Skeletal muscle satellite cell (primary cell): ENCODE results near the gene AOPEP.
"Not testable (repeated sequence)": the region's sequence is repeated elsewhere in the genome, so short reads cannot be mapped to it uniquely, and the experiment has no call there.

Source experiments
- H3K27me3 ChIP-seq: 2 replicates; pipeline ENCODE4 v1.7.0; 2013; ENCODE audit warnings: low read length; ENCODE audit not compliant: control insufficient read depth, insufficient read depth
- H3K36me3 ChIP-seq: 2 replicates; pipeline ENCODE4 v1.7.0; 2013; ENCODE audit warnings: mild to moderate bottlenecking, control low read depth, low read length; ENCODE audit not compliant: insufficient read depth
- H3K4me1 ChIP-seq: 2 replicates; pipeline ENCODE4 v1.7.0; 2013; ENCODE audit warnings: low read length; ENCODE audit not compliant: control insufficient read depth, insufficient read depth
- H3K4me2 ChIP-seq: 2 replicates; pipeline ENCODE4 v1.7.0; 2013; ENCODE audit warnings: mild to moderate bottlenecking, low read length
- H3K4me3 ChIP-seq: 2 replicates; pipeline ENCODE4 v1.7.0; 2013; ENCODE audit warnings: low read length
- H3K9ac ChIP-seq: 2 replicates; pipeline ENCODE4 v1.7.0; 2013; ENCODE audit warnings: mild to moderate bottlenecking, low read depth, low read length, moderate library complexity
- H3K9me3 ChIP-seq: replicated peaks from 2 replicates; pipeline ENCODE4 v1.7.0; 2013; ENCODE audit warnings: mild to moderate bottlenecking, control low read depth, low read length

The AOPEP gene

DNA sequence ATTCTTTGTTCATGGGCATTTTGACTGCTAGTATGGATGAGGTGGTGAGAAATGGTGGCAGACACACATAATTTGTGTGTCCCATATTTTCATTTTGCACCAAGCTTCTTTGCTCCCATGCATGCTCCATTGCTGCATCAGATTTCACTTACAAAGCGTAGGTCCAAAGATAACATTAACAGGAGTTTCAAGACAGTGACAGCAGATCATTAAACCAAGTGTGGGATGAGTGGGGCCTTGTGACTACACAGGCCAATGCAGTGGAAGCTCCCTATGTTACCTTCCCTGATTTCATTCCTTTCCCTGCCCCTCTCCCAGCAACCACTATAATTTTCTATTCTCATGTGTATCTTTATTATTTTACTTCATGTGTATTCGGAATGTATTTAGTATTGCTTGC is 142.0 kb downstream of the AOPEP start:
- H3K9ac ChIP-seq, result peak overlapping the region; percentile 65
- no peaks in the 10 kb centered on the region for H3K9me3 ChIP-seq
- H3K27me3 ChIP-seq, result no peaks in the 10 kb centered on the region
- peak overlapping the region; percentile 40 for H3K4me2 ChIP-seq
- H3K4me1 ChIP-seq, result peaks cover 92% of the 10 kb centered on the region
- no peaks in the 10 kb centered on the region for H3K36me3 ChIP-seq
- H3K4me3 ChIP-seq, result no peak overlapping the region

DNA sequence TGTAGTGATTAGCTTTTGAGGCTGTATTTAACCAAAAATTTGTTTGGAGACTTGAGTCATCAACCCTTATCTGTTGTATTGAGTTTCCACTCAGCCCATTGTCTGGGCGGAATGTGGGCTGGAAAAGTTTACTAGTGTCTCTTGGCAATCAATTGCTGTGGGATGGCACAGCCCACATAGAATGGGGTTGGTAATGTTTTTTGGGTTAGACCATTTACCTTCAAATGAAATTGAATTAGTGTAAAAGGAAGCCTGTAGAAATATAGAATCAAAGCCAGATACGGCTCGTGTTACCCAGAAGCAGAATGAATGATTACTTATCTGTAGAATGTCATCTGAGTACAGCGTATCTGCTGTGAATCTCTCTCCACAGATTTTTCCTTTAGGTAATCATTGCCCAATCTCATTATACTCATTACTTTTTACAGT is 142.9 kb downstream of the AOPEP start:
- peaks cover 92% of the 10 kb centered on the region for H3K4me1 ChIP-seq
- H3K9ac ChIP-seq, result peak overlapping the region; percentile 12
- H3K27me3 ChIP-seq, result no peaks in the 10 kb centered on the region
- H3K9me3 ChIP-seq, result no peaks in the 10 kb centered on the region
- no peak overlapping the region for H3K4me2 ChIP-seq
- H3K4me3 ChIP-seq, result no peak overlapping the region
- H3K36me3 ChIP-seq, result no peaks in the 10 kb centered on the region

DNA sequence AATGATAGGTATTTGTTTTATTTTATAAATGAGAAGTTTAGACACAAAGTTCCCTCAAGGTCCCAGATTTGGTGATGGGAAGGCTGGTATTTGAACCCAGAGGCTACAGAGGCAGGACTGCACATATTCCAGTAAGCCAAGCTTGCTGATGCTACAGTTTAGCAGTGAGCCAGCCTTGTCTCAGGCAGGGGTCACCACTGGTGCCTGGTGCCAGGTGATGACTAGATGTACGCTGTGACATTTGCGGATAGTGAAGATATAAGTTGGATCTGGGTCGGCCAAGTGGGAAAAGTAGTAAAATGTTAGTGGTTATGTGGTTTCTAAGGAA is 143.9 kb downstream of the AOPEP start:
- Histone ChIP-seq H3K4me2 (no peak overlapping the region), H3K9ac (no peak overlapping the region), H3K27me3 (no peaks in the 10 kb centered on the region), H3K9me3 (no peaks in the 10 kb centered on the region), H3K4me1 (peaks cover 91% of the 10 kb centered on the region), H3K36me3 (no peaks in the 10 kb centered on the region), H3K4me3 (no peak overlapping the region)

DNA sequence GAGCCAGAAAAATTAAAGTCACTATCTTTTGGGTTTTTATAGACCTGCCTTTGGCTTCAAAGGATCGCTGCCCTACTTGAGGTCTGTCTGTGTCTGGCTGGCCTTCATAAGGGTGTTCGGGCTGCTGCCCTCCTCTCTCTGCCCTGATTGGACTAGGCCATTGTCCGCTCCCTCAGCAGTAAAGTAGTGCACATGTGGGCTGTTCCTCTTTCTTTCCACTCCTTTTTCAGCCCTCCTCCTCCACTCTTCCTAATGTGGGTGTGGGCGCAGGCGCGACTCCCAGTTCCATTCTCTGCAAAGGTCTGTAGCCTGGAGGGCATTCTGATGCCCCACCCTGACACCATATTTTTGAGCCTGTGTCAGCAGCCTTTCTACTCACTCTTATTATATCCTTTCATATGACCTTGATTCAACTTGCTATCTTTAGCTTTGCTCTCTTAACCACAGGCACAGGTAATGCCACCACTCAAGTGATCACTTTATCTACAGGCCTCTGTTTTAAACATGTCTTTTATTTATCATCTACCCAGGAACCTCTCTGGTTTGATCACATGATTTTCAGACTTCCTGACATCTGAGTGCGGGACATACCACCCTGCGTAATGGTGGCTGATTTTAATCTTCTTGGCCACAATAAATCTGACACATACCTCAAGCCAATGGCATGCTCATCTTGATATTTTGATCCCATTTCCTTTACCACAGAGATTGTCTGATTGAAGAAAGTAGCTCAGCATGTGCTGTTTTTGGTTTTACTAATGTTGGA is 144.5 kb downstream of the AOPEP start:
- H3K9me3 ChIP-seq, result no peaks in the 10 kb centered on the region
- H3K4me2 ChIP-seq, result no peak overlapping the region
- H3K36me3 ChIP-seq, result no peaks in the 10 kb centered on the region
- no peaks in the 10 kb centered on the region for H3K27me3 ChIP-seq
- H3K4me1 ChIP-seq, result peaks cover 91% of the 10 kb centered on the region
- H3K4me3 ChIP-seq, result no peak overlapping the region
- H3K9ac ChIP-seq, result no peak overlapping the region

DNA sequence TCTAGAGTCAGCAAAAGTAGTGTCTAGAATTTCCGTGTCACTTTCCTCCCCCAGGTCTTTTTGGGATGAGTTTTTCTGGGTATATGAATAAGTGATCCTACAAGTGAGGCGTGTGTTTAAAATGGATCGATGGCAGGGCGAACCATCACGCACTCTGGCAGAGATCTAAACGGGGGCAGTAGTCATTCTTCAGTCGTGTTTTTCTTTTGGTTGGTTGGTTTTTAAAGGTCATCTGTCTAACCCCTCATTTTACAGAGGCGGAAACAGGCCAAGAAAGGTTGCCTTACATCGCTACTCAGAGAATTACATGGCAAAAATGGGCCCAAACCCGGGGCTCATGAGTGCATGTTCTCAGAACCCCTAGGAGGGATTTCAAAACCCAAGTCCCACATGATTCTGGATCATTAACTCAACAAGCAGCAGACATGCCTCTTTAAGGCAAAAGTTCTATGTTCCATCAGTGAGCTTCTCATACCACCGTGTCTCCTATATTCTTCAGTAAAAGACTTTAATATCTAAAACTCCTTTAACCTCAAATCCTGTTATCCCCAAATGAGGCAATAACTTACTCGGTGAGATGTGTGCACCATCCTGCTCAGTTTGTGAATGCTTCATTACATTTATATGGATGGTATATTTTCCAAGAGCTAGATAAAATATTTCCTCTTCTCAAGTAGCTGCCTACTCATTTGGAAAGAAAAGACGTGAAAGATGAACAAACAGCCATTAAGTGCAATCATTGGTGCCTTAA is 145.8 kb downstream of the AOPEP start:
- no peaks in the 10 kb centered on the region for H3K9me3 ChIP-seq
- H3K27me3 ChIP-seq, result no peaks in the 10 kb centered on the region
- H3K4me1 ChIP-seq, result peaks cover 79% of the 10 kb centered on the region
- no peak overlapping the region for H3K4me2 ChIP-seq
- no peaks in the 10 kb centered on the region for H3K36me3 ChIP-seq
- H3K4me3 ChIP-seq, result no peak overlapping the region
- H3K9ac ChIP-seq, result peak overlapping the region; percentile 73

DNA sequence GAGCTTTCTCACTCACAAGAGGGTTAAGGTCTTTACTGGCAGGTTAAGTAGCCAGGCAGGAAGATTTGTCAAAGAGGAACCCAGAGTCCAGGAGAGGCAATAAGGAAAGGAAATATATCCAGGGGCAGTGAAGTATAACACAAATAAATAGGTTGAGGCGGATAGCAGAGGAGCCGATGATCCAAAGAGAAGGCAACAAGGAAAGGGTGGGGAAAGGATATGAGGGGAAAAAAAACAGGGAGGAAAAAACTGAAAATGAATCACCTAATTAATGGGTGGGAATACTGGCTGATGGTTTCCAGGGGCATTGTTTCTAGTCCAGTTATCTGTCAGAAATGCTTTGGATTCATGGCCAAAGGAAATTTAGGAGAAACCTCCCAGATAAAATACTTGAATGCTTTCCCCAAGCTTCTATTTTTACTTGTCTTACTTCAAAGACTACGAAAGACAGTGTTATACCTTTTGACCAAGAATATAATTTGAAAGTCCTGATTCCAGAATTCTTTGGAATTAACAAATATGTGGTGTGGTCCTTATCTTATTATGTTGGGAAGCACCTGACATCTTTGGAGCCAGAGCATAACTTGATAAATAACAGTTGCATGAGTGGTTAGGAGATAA is 146.5 kb downstream of the AOPEP start:
- Histone ChIP-seq H3K4me3 (no peak overlapping the region), H3K9me3 (no peaks in the 10 kb centered on the region), H3K4me1 (peaks cover 75% of the 10 kb centered on the region), H3K36me3 (no peaks in the 10 kb centered on the region), H3K9ac (peak overlapping the region; percentile 73), H3K4me2 (no peak overlapping the region), H3K27me3 (no peaks in the 10 kb centered on the region)

DNA sequence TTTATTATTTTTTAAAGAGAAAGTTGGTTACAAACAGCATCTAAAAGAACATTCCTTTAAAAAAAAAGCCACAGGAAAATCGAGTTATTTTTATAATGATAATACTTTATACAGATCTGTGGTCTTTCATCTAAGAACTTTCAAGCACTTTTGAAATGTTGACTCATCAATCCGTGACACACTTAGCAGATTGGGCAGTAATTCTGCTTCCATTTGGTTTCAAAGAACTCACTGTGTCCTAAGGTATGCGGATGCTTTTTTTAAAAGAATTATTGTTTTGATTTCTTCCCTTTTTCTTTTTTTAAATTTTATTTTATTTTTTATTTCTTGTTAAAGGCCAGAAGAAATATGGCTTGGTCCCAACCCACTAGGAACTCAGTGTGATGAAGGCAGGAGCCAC is 147.8 kb downstream of the AOPEP start:
- H3K9ac ChIP-seq, result peak overlapping the region; percentile 73
- H3K4me1 ChIP-seq, result peaks cover 76% of the 10 kb centered on the region

DNA sequence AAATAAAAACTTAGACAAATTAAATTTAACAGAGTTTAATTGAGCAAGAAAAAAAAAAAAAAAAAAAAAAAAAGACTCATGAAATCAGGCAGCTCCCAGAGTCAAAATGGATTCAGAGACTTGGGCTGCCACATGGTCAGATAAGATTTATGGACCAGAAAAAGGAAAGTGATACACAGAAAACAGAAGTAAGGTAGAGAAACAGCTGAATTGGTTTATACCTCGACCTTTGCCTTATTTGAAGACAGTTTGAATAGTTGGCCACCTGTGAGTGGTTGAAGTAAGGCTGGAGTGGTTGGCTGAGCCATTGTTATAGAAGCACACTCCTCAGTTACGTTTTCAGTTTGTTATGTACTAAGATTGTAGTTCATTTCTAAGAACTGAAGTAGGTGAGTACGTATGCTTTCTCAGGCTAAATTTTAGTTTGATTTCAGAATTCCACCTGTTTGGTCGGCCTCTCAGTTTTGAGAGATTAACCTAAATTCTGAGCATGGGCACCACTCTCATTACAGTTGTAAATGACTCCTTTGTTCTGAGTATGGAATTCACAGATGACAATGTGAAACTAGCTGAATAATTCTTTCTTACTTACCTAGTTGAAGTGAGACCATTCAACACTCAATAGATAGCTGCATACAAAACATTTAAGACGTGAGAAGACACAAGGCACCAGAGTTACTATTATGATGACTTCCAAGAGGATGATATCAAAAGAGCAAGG is 149.0 kb downstream of the AOPEP start:
- H3K4me2 ChIP-seq, result no peak overlapping the region
- no peak overlapping the region for H3K4me3 ChIP-seq
- peak overlapping the region; percentile 73 for H3K9ac ChIP-seq
- H3K36me3 ChIP-seq, result no peaks in the 10 kb centered on the region
- no peaks in the 10 kb centered on the region for H3K27me3 ChIP-seq
- peaks cover 67% of the 10 kb centered on the region for H3K4me1 ChIP-seq
- no peaks in the 10 kb centered on the region for H3K9me3 ChIP-seq

More for the DNA sequence above, 147.8 kb downstream of the AOPEP start:
- no peak overlapping the region for H3K4me3 ChIP-seq
- H3K27me3 ChIP-seq, result no peaks in the 10 kb centered on the region
- peak overlapping the region; percentile 52 for H3K4me2 ChIP-seq
- no peaks in the 10 kb centered on the region for H3K9me3 ChIP-seq
- no peaks in the 10 kb centered on the region for H3K36me3 ChIP-seq

DNA sequence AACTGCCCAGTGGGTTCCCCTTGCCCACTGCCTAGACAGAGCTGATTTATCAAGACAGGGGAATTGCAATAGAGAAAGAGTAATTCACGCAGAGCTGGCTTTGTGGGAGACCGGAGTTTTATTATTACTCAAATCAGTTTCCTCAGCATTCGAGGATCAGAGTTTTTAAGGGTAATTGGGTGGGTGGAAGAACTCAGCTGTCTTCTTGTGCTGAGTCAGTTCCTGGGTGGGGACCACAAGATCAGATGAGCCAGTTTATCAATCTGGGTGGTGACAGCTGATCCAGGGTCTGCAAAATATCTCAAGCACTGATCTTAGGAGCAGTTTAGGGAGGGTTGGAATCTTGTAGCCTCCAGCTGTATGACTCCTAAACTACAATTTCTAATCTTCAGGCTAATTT is 152.3 kb downstream of the AOPEP start:
- not testable (repeated sequence) for H3K27me3 ChIP-seq

DNA sequence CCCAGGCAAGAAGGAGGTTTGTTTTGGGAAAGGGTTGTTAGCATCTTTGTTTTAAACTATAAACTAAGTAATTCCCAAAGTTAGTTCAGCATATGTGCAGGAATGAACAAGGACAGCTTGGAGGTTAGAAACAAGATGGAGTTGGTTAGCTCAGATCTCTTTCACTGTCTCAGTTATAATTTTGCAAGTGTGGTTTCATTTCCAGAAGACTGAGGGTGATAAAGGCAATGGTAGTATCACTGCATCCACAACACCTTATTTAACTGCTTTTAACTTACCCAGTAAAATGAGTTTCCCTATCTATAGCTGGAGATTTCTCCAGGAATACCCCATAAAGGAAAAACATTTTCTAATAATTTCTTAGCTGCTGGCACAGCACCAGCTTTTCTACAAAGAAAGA is 152.7 kb downstream of the AOPEP start:
- no peaks in the 10 kb centered on the region for H3K36me3 ChIP-seq
- H3K4me3 ChIP-seq, result no peak overlapping the region
- H3K4me2 ChIP-seq, result no peak overlapping the region
- peak overlapping the region; percentile 50 for H3K9ac ChIP-seq
- H3K27me3 ChIP-seq, result no peaks in the 10 kb centered on the region
- H3K4me1 ChIP-seq, result peaks cover 52% of the 10 kb centered on the region
- H3K9me3 ChIP-seq, result no peaks in the 10 kb centered on the region

More for the DNA sequence above, 152.3 kb downstream of the AOPEP start:
- H3K4me3 ChIP-seq, H3K36me3 ChIP-seq, H3K9me3 ChIP-seq: not testable (repeated sequence)
- Histone ChIP-seq H3K4me2 (peak overlapping the region; percentile 12), H3K9ac (peak overlapping the region; percentile 50), H3K4me1 (peaks cover 56% of the 10 kb centered on the region)

DNA sequence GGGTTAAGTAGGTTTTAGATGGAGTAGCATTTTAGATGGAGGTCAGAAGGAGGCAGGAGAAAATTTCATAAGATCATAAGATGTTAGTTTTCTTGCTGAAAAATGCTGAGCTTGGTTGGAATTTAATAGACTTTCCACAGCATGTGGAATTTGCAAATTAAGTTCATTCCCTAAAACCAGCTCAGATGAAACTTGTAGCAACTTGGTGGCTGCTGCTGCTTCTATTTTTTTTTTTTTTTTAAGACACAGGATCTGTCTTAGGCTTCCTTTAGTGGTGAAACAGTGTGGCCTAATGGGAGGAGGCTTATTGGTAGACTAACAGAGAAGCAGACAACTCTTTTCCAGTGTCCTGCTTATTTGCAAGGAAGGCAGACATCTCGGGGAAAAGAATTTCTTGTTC is 154.5 kb downstream of the AOPEP start:
- Histone ChIP-seq H3K36me3 (no peaks in the 10 kb centered on the region), H3K9ac (peak overlapping the region; percentile 39), H3K27me3 (no peaks in the 10 kb centered on the region), H3K4me3 (no peak overlapping the region), H3K9me3 (no peaks in the 10 kb centered on the region), H3K4me2 (no peak overlapping the region), H3K4me1 (peaks cover 48% of the 10 kb centered on the region)
